Measurements from ENCODE around the gene RBM11.

Gene RBM11

GRCh38 chr21:14244911-14245310 is 29.0 kb downstream of the RBM11 start:
- Histone ChIP-seq H3K9me3 (ENCODE audit: insufficient read depth, low read length) (no peaks in the 10 kb centered on the region), H3K9me2 (replicated peaks; ENCODE audit: insufficient read depth, low read length) (no peaks in the 10 kb centered on the region), H3K79me2 (ENCODE audit: insufficient read depth, low read length) (no peaks in the 10 kb centered on the region), H3K4me2 (ENCODE audit: low read depth, low read length, poor library complexity, severe bottlenecking) (no peak overlapping the region), H3F3A (ENCODE audit: insufficient read depth) (no peaks in the 10 kb centered on the region), H3K4me3 (ENCODE audit: insufficient read depth, low read length, poor library complexity, severe bottlenecking) (no peak overlapping the region), H3K27me3 (ENCODE audit: low read length) (no peaks in the 10 kb centered on the region), H4K20me1 (ENCODE audit: low read depth, low read length) (no peaks in the 10 kb centered on the region), H3K36me3 (ENCODE audit: low read length) (no peaks in the 10 kb centered on the region), H3K9ac (ENCODE audit: low read length) (no peak overlapping the region), H2AFZ (ENCODE audit: low read depth, low read length, severe bottlenecking) (no peak overlapping the region), H3K27ac (ENCODE audit: low read depth, low read length) (no peak overlapping the region)
- TF ChIP-seq EZH2phosphoT487 (conservative IDR thresholded peaks at IDR 0.05; ENCODE audit: low read length) (no peak), CTCF (IDR thresholded peaks at IDR 0.05; ENCODE audit: insufficient read depth, low read length, poor library complexity, severe bottlenecking) (no peak)

DNA sequence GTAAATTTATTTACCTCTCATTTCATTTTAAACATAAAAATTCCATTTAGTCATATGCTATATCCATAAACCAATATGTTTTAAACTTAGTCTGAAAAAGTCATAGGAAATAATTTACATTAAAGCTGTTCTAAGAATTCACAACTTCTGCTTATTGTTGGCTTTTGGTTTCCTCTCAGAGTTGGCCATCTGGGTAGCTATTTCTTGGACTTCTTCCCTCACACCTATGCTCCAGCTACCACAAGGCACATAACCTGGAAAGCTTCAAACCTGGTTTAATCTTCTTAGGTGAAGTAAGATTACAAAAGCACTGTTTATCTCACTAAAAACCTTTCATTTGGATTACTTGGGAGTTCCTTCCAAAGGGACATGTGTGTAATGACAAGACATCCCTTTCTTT is 29.8 kb downstream of the RBM11 start:
- TF ChIP-seq CTCF (IDR thresholded peaks at IDR 0.05; ENCODE audit: insufficient read depth, low read length, poor library complexity, severe bottlenecking) (no peak), EZH2phosphoT487 (conservative IDR thresholded peaks at IDR 0.05; ENCODE audit: low read length) (no peak)
- H3K36me3 ChIP-seq (ENCODE audit: low read length): no peaks in the 10 kb centered on the region
- H3K79me2 ChIP-seq (ENCODE audit: insufficient read depth, low read length): no peaks in the 10 kb centered on the region
- H3K4me2 ChIP-seq (ENCODE audit: low read depth, low read length, poor library complexity, severe bottlenecking): no peak overlapping the region
- no peaks in the 10 kb centered on the region for H3K27me3 ChIP-seq (ENCODE audit: low read length)
- no peak overlapping the region for H2AFZ ChIP-seq (ENCODE audit: low read depth, low read length, severe bottlenecking)
- no peaks in the 10 kb centered on the region for H3K9me3 ChIP-seq (ENCODE audit: insufficient read depth, low read length)
- no peaks in the 10 kb centered on the region for H3F3A ChIP-seq (ENCODE audit: insufficient read depth)
- H3K9me2 ChIP-seq (replicated peaks; ENCODE audit: insufficient read depth, low read length): no peaks in the 10 kb centered on the region
- H3K27ac ChIP-seq (ENCODE audit: low read depth, low read length): no peak overlapping the region
- no peaks in the 10 kb centered on the region for H4K20me1 ChIP-seq (ENCODE audit: low read depth, low read length)
- no peak overlapping the region for H3K9ac ChIP-seq (ENCODE audit: low read length)
- H3K4me3 ChIP-seq (ENCODE audit: insufficient read depth, low read length, poor library complexity, severe bottlenecking): no peak overlapping the region

GRCh38 chr21:14251336-14251735 is 35.4 kb downstream of the RBM11 start:
- no peaks in the 10 kb centered on the region for H3K9me3 ChIP-seq (ENCODE audit: insufficient read depth, low read length)
- TF ChIP-seq CTCF (IDR thresholded peaks at IDR 0.05; ENCODE audit: insufficient read depth, low read length, poor library complexity, severe bottlenecking): no peak
- TF ChIP-seq EZH2phosphoT487 (conservative IDR thresholded peaks at IDR 0.05; ENCODE audit: low read length): no peak
- H3K4me2 ChIP-seq (ENCODE audit: low read depth, low read length, poor library complexity, severe bottlenecking): no peak overlapping the region
- H3K4me3 ChIP-seq (ENCODE audit: insufficient read depth, low read length, poor library complexity, severe bottlenecking): no peak overlapping the region
- no peaks in the 10 kb centered on the region for H4K20me1 ChIP-seq (ENCODE audit: low read depth, low read length)
- H3K79me2 ChIP-seq (ENCODE audit: insufficient read depth, low read length): no peaks in the 10 kb centered on the region
- no peak overlapping the region for H3K27ac ChIP-seq (ENCODE audit: low read depth, low read length)
- H3K36me3 ChIP-seq (ENCODE audit: low read length): no peaks in the 10 kb centered on the region
- H3K27me3 ChIP-seq (ENCODE audit: low read length): no peaks in the 10 kb centered on the region
- no peaks in the 10 kb centered on the region for H3F3A ChIP-seq (ENCODE audit: insufficient read depth)
- no peaks in the 10 kb centered on the region for H3K9me2 ChIP-seq (replicated peaks; ENCODE audit: insufficient read depth, low read length)
- H3K9ac ChIP-seq (ENCODE audit: low read length): no peak overlapping the region
- H2AFZ ChIP-seq (ENCODE audit: low read depth, low read length, severe bottlenecking): no peak overlapping the region

Measured in SU-DHL-6 (cell line).